Stimulated activated naive B cell treated with anti-CD40 and anti-IgM and Interleukin-4, amounts not matched to agents 10 μg/mL and 1 μg/mL and 100 μg/mL, for 72 hours (primary cell): ENCODE measurements around the gene BCAN.

Experiments used
- ATAC-seq, 2 donors: fragments of 150-1000 bp; cut with Tn5 transposase; replicated peaks; 2 replicates each; pipeline ENCODE4 v1.10.0; 2021; ENCODE audit warnings: moderate library complexity in 1 of 2
- DNase-seq: peaks from one replicate; pipeline ENCODE4 v3.0.0; 2021
- H3K27ac Mint-ChIP-seq: one replicate; pipeline ENCODE4 v1.8.0; 2022; ENCODE audit warnings: mild to moderate bottlenecking, mixed read lengths
- H3K27me3 Mint-ChIP-seq, 2 donors: one replicate each; pipeline ENCODE4 v1.8.0; 2022; ENCODE audit warnings: mixed read lengths in 2 of 2
- H3K36me3 Mint-ChIP-seq, 2 donors: one replicate each; pipeline ENCODE4 v1.8.0; 2022; ENCODE audit warnings: mixed read lengths in 2 of 2, mild to moderate bottlenecking in 1 of 2
- H3K4me1 Mint-ChIP-seq, 2 donors: one replicate each; pipeline ENCODE4 v1.8.0; 2022; ENCODE audit warnings: mixed read lengths in 2 of 2, mild to moderate bottlenecking in 1 of 2
- H3K4me3 Mint-ChIP-seq, 2 donors: one replicate each; pipeline ENCODE4 v1.8.0; 2022; ENCODE audit warnings: mild to moderate bottlenecking in 2 of 2, mixed read lengths in 2 of 2, moderate library complexity in 1 of 2
- H3K9me3 Mint-ChIP-seq, 2 donors: one replicate each; pipeline ENCODE4 v1.8.0; 2022; ENCODE audit warnings: mixed read lengths in 2 of 2, mild to moderate bottlenecking in 1 of 2

Gene BCAN

GRCh38 chr1:156676820-156677615 lies 35.1 kb downstream of the BCAN start, which contains the start of gene NES:
Gene NES (minus strand): TSS chr1:156677407. CDS start chr1:156677264, 143 bp downstream.
- Mint-ChIP-seq H3K36me3 (no peaks in the 10 kb centered on the region), H3K4me3 (peak within 1 kb of the TSS in 1 of 2 donors; percentile 56)

GRCh38 chr1:156677616-156678596 lies 36.0 kb downstream of the BCAN start:
- no peak for DNase-seq
- Mint-ChIP-seq H3K36me3 (no peaks in the 10 kb centered on the region), H3K9me3 (no peaks in the 10 kb centered on the region), H3K4me1 (peaks cover 20 to 29% of the 10 kb centered on the region in 2 donors), H3K27me3 (peaks cover 71 to 85% of the 10 kb centered on the region in 2 donors), H3K27ac (peak overlapping the region; percentile 52), H3K4me3 (peak overlapping the region in 1 of 2 donors; percentile 56)
- no peak for ATAC-seq

More at GRCh38 chr1:156676820-156677615, 35.1 kb downstream of the BCAN start, which contains the start of gene NES:
- Mint-ChIP-seq H3K9me3 (no peaks in the 10 kb centered on the region), H3K27me3 (peaks cover 69 to 90% of the 10 kb centered on the region in 2 donors), H3K27ac (peak within 1 kb of the TSS; percentile 52), H3K4me1 (peaks cover 16 to 22% of the 10 kb centered on the region in 2 donors)
- ATAC-seq = no peak
- no peak for DNase-seq

GRCh38 chr1:156680056-156680455 lies 38.1 kb downstream of the BCAN start:
- Mint-ChIP-seq H3K36me3 (no peaks in the 10 kb centered on the region), H3K27ac (no peak overlapping the region), H3K4me1 (peaks cover 34 to 47% of the 10 kb centered on the region in 2 donors), H3K27me3 (peaks cover 68 to 85% of the 10 kb centered on the region in 2 donors), H3K9me3 (no peaks in the 10 kb centered on the region), H3K4me3 (no peak overlapping the region)
- DNase-seq (no peak), ATAC-seq (no peak)

- H3K36me3 Mint-ChIP-seq = no peaks in the 10 kb centered on the region
- no peak overlapping the region for H3K27ac Mint-ChIP-seq
- ATAC-seq (no peak), DNase-seq (no peak)
- H3K9me3 Mint-ChIP-seq = no peaks in the 10 kb centered on the region
- H3K4me3 Mint-ChIP-seq = no peak overlapping the region
- peaks cover 59 to 81% of the 10 kb centered on the region in 2 donors for H3K27me3 Mint-ChIP-seq
- peaks cover 34 to 47% of the 10 kb centered on the region in 2 donors for H3K4me1 Mint-ChIP-seq
Measured at GRCh38 chr1:156681196-156681960, 39.5 kb downstream of the BCAN start.

GRCh38 chr1:156682166-156682890 lies 40.4 kb downstream of the BCAN start:
- DNase-seq (no peak), ATAC-seq (no peak)
- no peak overlapping the region for H3K27ac Mint-ChIP-seq
- no peaks in the 10 kb centered on the region for H3K36me3 Mint-ChIP-seq
- H3K9me3 Mint-ChIP-seq = no peaks in the 10 kb centered on the region
- peaks cover 54 to 75% of the 10 kb centered on the region in 2 donors for H3K27me3 Mint-ChIP-seq
- no peak overlapping the region for H3K4me3 Mint-ChIP-seq
- H3K4me1 Mint-ChIP-seq = peaks cover 31 to 42% of the 10 kb centered on the region in 2 donors

GRCh38 chr1:156684227-156684782 lies 42.4 kb downstream of the BCAN start:
- peak; percentile 86 to 92 for ATAC-seq

GRCh38 chr1:156689035-156689952 lies 47.4 kb downstream of the BCAN start:
- DNase-seq = peak; percentile 65
- H3K4me3 Mint-ChIP-seq = peak overlapping the region in 1 of 2 donors; percentile 35
- H3K9me3 Mint-ChIP-seq = no peaks in the 10 kb centered on the region
- peaks cover 60 to 73% of the 10 kb centered on the region in 2 donors for H3K27me3 Mint-ChIP-seq
- ATAC-seq = peak; percentile 93 to 97
- H3K4me1 Mint-ChIP-seq = peaks cover 28 to 33% of the 10 kb centered on the region in 2 donors
- no peak overlapping the region for H3K27ac Mint-ChIP-seq
- H3K36me3 Mint-ChIP-seq = peaks cover 0 to 1% of the 10 kb centered on the region in 2 donors

More at GRCh38 chr1:156684227-156684782, 42.4 kb downstream of the BCAN start:
- Mint-ChIP-seq H3K27ac (no peak overlapping the region), H3K36me3 (no peaks in the 10 kb centered on the region), H3K4me3 (no peak overlapping the region), H3K27me3 (peaks cover 47 to 68% of the 10 kb centered on the region in 2 donors), H3K9me3 (no peaks in the 10 kb centered on the region), H3K4me1 (peaks cover 23 to 32% of the 10 kb centered on the region in 2 donors)
- DNase-seq = no peak

- ATAC-seq = no peak
- H3K27me3 Mint-ChIP-seq = peaks cover 58 to 71% of the 10 kb centered on the region in 2 donors
- peaks cover 0 to 1% of the 10 kb centered on the region in 2 donors for H3K36me3 Mint-ChIP-seq
- peak overlapping the region in 1 of 2 donors; percentile 35 for H3K4me3 Mint-ChIP-seq
- no peaks in the 10 kb centered on the region for H3K9me3 Mint-ChIP-seq
- DNase-seq = no peak
- H3K27ac Mint-ChIP-seq = no peak overlapping the region
- H3K4me1 Mint-ChIP-seq = peaks cover 24 to 29% of the 10 kb centered on the region in 2 donors
Measured at GRCh38 chr1:156689953-156690674, 48.2 kb downstream of the BCAN start.

GRCh38 chr1:156690675-156691036 lies 48.7 kb downstream of the BCAN start:
- Mint-ChIP-seq H3K9me3 (no peaks in the 10 kb centered on the region), H3K4me1 (peaks cover 24 to 29% of the 10 kb centered on the region in 2 donors), H3K27ac (no peak overlapping the region), H3K27me3 (peaks cover 58 to 66% of the 10 kb centered on the region in 2 donors), H3K36me3 (peaks cover 0 to 1% of the 10 kb centered on the region in 2 donors), H3K4me3 (no peak overlapping the region)
- DNase-seq (no peak), ATAC-seq (no peak)

GRCh38 chr1:156691191-156691590 lies 49.3 kb downstream of the BCAN start:
- H3K27ac Mint-ChIP-seq = no peak overlapping the region
- H3K36me3 Mint-ChIP-seq = peaks cover 0 to 1% of the 10 kb centered on the region in 2 donors
- peaks cover 24 to 29% of the 10 kb centered on the region in 2 donors for H3K4me1 Mint-ChIP-seq
- peaks cover 59 to 66% of the 10 kb centered on the region in 2 donors for H3K27me3 Mint-ChIP-seq
- no peak for DNase-seq
- no peaks in the 10 kb centered on the region for H3K9me3 Mint-ChIP-seq
- no peak overlapping the region for H3K4me3 Mint-ChIP-seq
- ATAC-seq = no peak

- no peak for DNase-seq
- H3K9me3 Mint-ChIP-seq = no peaks in the 10 kb centered on the region
- no peak for ATAC-seq
- no peak overlapping the region for H3K27ac Mint-ChIP-seq
- peaks cover 0 to 1% of the 10 kb centered on the region in 2 donors for H3K36me3 Mint-ChIP-seq
- H3K4me3 Mint-ChIP-seq = no peak overlapping the region
- peaks cover 65 to 73% of the 10 kb centered on the region in 2 donors for H3K27me3 Mint-ChIP-seq
- H3K4me1 Mint-ChIP-seq = peaks cover 24 to 29% of the 10 kb centered on the region in 2 donors
Measured at GRCh38 chr1:156691665-156692440, 49.9 kb downstream of the BCAN start.
